Skeletal muscle tissue (tissue), 4 donors: ENCODE measurements around the gene CNPY1. TPM values are rescaled to one million over a fixed set of nuclear protein-coding genes. Genes with fewer than 3 reads are reported as not detected.

Experiments used
- H3K27ac ChIP-seq: one replicate; pipeline ENCODE4 v1.7.0; 2013; ENCODE audit warnings: mild to moderate bottlenecking, low read depth, low read length, inconsistent platforms
- H3K27me3 ChIP-seq, 3 donors: one replicate each; pipeline ENCODE4 v1.7.0; 2013; ENCODE audit warnings: low read length in 3 of 3; ENCODE audit not compliant: control insufficient read depth in 3 of 3, insufficient read depth in 3 of 3
- H3K36me3 ChIP-seq, 3 donors: one replicate each; pipeline ENCODE4 v1.7.0; 2013; ENCODE audit warnings: low read length in 3 of 3; ENCODE audit not compliant: control insufficient read depth in 3 of 3, insufficient read depth in 3 of 3
- H3K4me1 ChIP-seq, 3 donors: one replicate each; pipeline ENCODE4 v1.7.0; 2013; ENCODE audit warnings: low read length in 3 of 3, mild to moderate bottlenecking in 3 of 3; ENCODE audit not compliant: control insufficient read depth in 3 of 3, insufficient read depth in 3 of 3
- H3K4me3 ChIP-seq, 3 donors: one replicate each; pipeline ENCODE4 v1.7.0; 2013; ENCODE audit warnings: low read length in 3 of 3
- H3K9ac ChIP-seq, 3 donors: one replicate each; pipeline ENCODE4 v1.7.0; 2013; ENCODE audit warnings: low read length in 3 of 3, mild to moderate bottlenecking in 3 of 3, moderate library complexity in 2 of 3, low read depth in 1 of 3
- H3K9me3 ChIP-seq, 3 donors: one replicate each; pipeline ENCODE4 v1.7.0; 2013; ENCODE audit warnings: low read length in 3 of 3; ENCODE audit not compliant: control insufficient read depth in 3 of 3
- total RNA-seq: library from RNA; depleted of rRNA; stranded (reverse); fragments of >200 nt; gene quantifications from one replicate; pipeline ENCODE4 v1.2.3, GENCODE V29; 2014
- donor health status: Osteomylitis.

Gene CNPY1
- total RNA-seq, 1 donor from 2014 or later: 0.52 TPM

- Histone ChIP-seq H3K27me3 (peaks cover 86 to 93% (median 90%) of the 10 kb centered on the region in 3 donors), H3K4me3 (peak overlapping the region in 1 of 3 donors; percentile 27), H3K9me3 (no peaks in the 10 kb centered on the region), H3K9ac (no peak overlapping the region), H3K36me3 (no peaks in the 10 kb centered on the region), H3K27ac (no peak overlapping the region), H3K4me1 (peaks cover 18 to 50% (median 30%) of the 10 kb centered on the region in 3 donors)
Observed at GRCh38 chr7:155453296-155454182, 92.8 kb downstream of the CNPY1 start.

- H3K4me3 ChIP-seq: no peak overlapping the region
- H3K27ac ChIP-seq: no peak overlapping the region
- no peaks in the 10 kb centered on the region for H3K9me3 ChIP-seq
- H3K27me3 ChIP-seq: peaks cover 90 to 94% (median 91%) of the 10 kb centered on the region in 3 donors
- H3K36me3 ChIP-seq: no peaks in the 10 kb centered on the region
- H3K9ac ChIP-seq: no peak overlapping the region
- H3K4me1 ChIP-seq: peaks cover 18 to 48% (median 32%) of the 10 kb centered on the region in 3 donors
Observed at GRCh38 chr7:155452505-155453295, 93.7 kb downstream of the CNPY1 start.

- Histone ChIP-seq H3K9me3 (no peaks in the 10 kb centered on the region), H3K27me3 (peaks cover 91 to 98% (median 92%) of the 10 kb centered on the region in 3 donors), H3K27ac (no peak overlapping the region), H3K36me3 (no peaks in the 10 kb centered on the region), H3K9ac (no peak overlapping the region), H3K4me3 (no peak overlapping the region), H3K4me1 (peaks cover 14 to 44% (median 29%) of the 10 kb centered on the region in 3 donors)
Observed at GRCh38 chr7:155451840-155452239, 94.5 kb downstream of the CNPY1 start.

Other genes with a start within 250 kb of the CNPY1 start
- 25.1 TPM for gene INSIG1, start 248.7 kb downstream of the CNPY1 start, total RNA-seq
- under 0.01 TPM for gene EN2, start 88.4 kb downstream of the CNPY1 start, total RNA-seq
- gene RBM33, start 98.1 kb upstream of the CNPY1 start, total RNA-seq: 53.2 TPM